HEK293 (cell line): ENCODE measurements around the gene NAXE.
A peak's percentile ranks its signal among the peaks of the same experiment; 100 is the strongest.

ENCODE experiments used
- ATF2 ChIP-seq: fragments of 450-650 bp; formaldehyde crosslinking; IDR thresholded peaks from 2 replicates; pipeline ENCODE4 v1.5.1; 2016; ENCODE audit warnings: missing biosample characterization, missing genetic modification characterization, low read depth
- CTCF ChIP-seq: fragments of 450-650 bp; formaldehyde crosslinking; IDR thresholded peaks from 2 replicates; pipeline ENCODE4 v1.5.1; 2016; ENCODE audit warnings: missing biosample characterization, missing genetic modification characterization
- FEZF1 ChIP-seq: fragments of 450-650 bp; formaldehyde crosslinking; IDR thresholded peaks from 2 replicates; pipeline ENCODE4 v1.5.1; 2016; ENCODE audit warnings: missing biosample characterization, missing genetic modification characterization
- KLF9 ChIP-seq: fragments of 450-650 bp; formaldehyde crosslinking; IDR thresholded peaks from 2 replicates; pipeline ENCODE4 v1.5.1; 2016; ENCODE audit warnings: missing biosample characterization, missing genetic modification characterization, low read depth
- PATZ1 ChIP-seq: fragments of 450-650 bp; formaldehyde crosslinking; IDR thresholded peaks from 2 replicates; pipeline ENCODE4 v1.5.1; 2016; ENCODE audit warnings: missing biosample characterization, missing genetic modification characterization
- PRDM4 ChIP-seq: fragments of 450-650 bp; formaldehyde crosslinking; IDR thresholded peaks from 2 replicates; pipeline ENCODE4 v1.5.1; 2017; ENCODE audit warnings: missing biosample characterization, missing genetic modification characterization
- TCF7L2 ChIP-seq: IDR thresholded peaks from 2 replicates; pipeline ENCODE4 v1.6.1; 2011; ENCODE audit warnings: low read depth, mild to moderate bottlenecking, inconsistent platforms, low read length, moderate library complexity, borderline replicate concordance
- ZBTB1 ChIP-seq: fragments of 450-650 bp; formaldehyde crosslinking; IDR thresholded peaks from 2 replicates; pipeline ENCODE4 v1.5.1; 2016; ENCODE audit warnings: missing biosample characterization, missing genetic modification characterization
- ZNF10 ChIP-seq: fragments of 450-650 bp; formaldehyde crosslinking; IDR thresholded peaks from 2 replicates; pipeline ENCODE4 v1.5.1; 2017; ENCODE audit warnings: missing biosample characterization, missing genetic modification characterization
- ZNF121 ChIP-seq: fragments of 450-650 bp; formaldehyde crosslinking; IDR thresholded peaks from 2 replicates; pipeline ENCODE4 v1.5.1; 2016; ENCODE audit warnings: missing biosample characterization, missing genetic modification characterization
- ZNF169 ChIP-seq: fragments of 450-650 bp; formaldehyde crosslinking; IDR thresholded peaks from 2 replicates; pipeline ENCODE4 v1.5.1; 2016; ENCODE audit warnings: missing biosample characterization, missing genetic modification characterization
- ZNF335 ChIP-seq: fragments of 450-650 bp; formaldehyde crosslinking; conservative IDR thresholded peaks from 2 replicates; pipeline ENCODE4 v1.5.1; 2016; ENCODE audit warnings: missing biosample characterization, missing genetic modification characterization
- ZNF48 ChIP-seq: fragments of 450-650 bp; formaldehyde crosslinking; IDR thresholded peaks from 2 replicates; pipeline ENCODE4 v1.5.1; 2016; ENCODE audit warnings: missing biosample characterization, missing genetic modification characterization
- ZNF645 ChIP-seq: fragments of 450-650 bp; formaldehyde crosslinking; IDR thresholded peaks from 2 replicates; pipeline ENCODE4; 2016; ENCODE audit warnings: missing biosample characterization, missing genetic modification characterization

GRCh38 chr1:156572663-156573018 lies 18.9 kb upstream of the NAXE start:
- no peak; the same call in 1 of the 2 replicates for TF ChIP-seq PATZ1
- TF ChIP-seq CTCF (tag by site-specific recombination) = no peak
- TF ChIP-seq FEZF1 (tag by site-specific recombination) = no peak
- TF ChIP-seq ZNF48 = no peak
- TF ChIP-seq ATF2 (tag by site-specific recombination) = no peak
- no peak for TF ChIP-seq KLF9
- no peak for TF ChIP-seq ZBTB1 (tag by site-specific recombination)
- TF ChIP-seq TCF7L2 = no peak
- TF ChIP-seq ZNF121 (tag by site-specific recombination) = no peak
- TF ChIP-seq ZNF645 (tag by site-specific recombination) = no peak
- TF ChIP-seq PRDM4 (tag by site-specific recombination) = no peak; the same call in 1 of the 2 replicates
- peak; percentile 43; the same call in 1 of the 2 replicates for TF ChIP-seq ZNF335 (tag by site-specific recombination)
- TF ChIP-seq ZNF169 (tag by site-specific recombination) = no peak
- TF ChIP-seq ZNF10 (tag by site-specific recombination) = no peak
